Measurements from ENCODE around the gene PWWP3B. TPM values are rescaled to one million over a fixed set of nuclear protein-coding genes. Genes with fewer than 3 reads are reported as not detected.

Gene PWWP3B
- total RNA-seq: 1.1 to 2.1 TPM (median 1.1 TPM) in 3 replicates
- long read RNA-seq, full-length matches to known transcripts: 1 of 3 reads
- long read RNA-seq, partial matches to known transcripts: 2 of 3 reads
- long read RNA-seq, other reads (novel, unspliced or antisense): 0 of 3 reads

DNA sequence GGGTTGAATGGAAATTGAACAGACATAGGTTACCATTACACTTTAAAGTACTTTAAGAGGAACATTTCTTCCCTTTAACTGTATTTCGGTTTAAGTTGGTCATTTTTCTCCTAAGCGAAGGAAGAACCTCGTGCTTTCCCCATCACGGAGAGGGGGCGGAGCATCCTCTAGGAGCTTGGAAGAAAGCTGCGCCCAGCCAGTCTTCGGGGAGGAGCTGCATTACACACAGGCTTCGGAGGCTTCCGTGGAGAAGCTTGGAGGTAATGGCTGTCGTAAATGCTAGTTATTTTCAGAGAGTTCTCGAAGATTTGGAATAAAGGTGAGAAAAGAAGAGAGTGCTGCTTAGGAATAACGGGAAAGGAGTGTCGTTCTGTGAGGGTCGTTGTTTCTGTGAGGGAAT lies at the start of gene PWWP3B:
Gene PWWP3B, plus strand, starts transcription at position 199 of the 400 bp plus-strand sequence. CDS start 37,128 bp downstream, outside the sequence.
- Mint-ChIP-seq H3K4me1 (ENCODE audit: low read depth) (no peaks in the 10 kb centered on the region), H3K27me3 (ENCODE audit: low read depth) (peaks cover 7% of the 10 kb centered on the region), H3K27ac (ENCODE audit: unreplicated experiment) (no peak within 1 kb of the TSS), H3K4me3 (ENCODE audit: unreplicated experiment) (peak within 1 kb of the TSS; percentile 63), H3K36me3 (ENCODE audit: low read depth) (no peaks in the 10 kb centered on the region), H3K9me3 (ENCODE audit: low read depth) (peaks cover 2% of the 10 kb centered on the region)
- TF ChIP-seq, protein P1, sequence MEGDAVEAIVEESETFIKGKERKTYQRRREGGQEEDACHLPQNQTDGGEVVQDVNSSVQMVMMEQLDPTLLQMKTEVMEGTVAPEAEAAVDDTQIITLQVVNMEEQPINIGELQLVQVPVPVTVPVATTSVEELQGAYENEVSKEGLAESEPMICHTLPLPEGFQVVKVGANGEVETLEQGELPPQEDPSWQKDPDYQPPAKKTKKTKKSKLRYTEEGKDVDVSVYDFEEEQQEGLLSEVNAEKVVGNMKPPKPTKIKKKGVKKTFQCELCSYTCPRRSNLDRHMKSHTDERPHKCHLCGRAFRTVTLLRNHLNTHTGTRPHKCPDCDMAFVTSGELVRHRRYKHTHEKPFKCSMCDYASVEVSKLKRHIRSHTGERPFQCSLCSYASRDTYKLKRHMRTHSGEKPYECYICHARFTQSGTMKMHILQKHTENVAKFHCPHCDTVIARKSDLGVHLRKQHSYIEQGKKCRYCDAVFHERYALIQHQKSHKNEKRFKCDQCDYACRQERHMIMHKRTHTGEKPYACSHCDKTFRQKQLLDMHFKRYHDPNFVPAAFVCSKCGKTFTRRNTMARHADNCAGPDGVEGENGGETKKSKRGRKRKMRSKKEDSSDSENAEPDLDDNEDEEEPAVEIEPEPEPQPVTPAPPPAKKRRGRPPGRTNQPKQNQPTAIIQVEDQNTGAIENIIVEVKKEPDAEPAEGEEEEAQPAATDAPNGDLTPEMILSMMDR (IDR thresholded peaks at IDR 0.05): no peak
- DNase-seq (ENCODE audit: low spot score): no peak

DNA sequence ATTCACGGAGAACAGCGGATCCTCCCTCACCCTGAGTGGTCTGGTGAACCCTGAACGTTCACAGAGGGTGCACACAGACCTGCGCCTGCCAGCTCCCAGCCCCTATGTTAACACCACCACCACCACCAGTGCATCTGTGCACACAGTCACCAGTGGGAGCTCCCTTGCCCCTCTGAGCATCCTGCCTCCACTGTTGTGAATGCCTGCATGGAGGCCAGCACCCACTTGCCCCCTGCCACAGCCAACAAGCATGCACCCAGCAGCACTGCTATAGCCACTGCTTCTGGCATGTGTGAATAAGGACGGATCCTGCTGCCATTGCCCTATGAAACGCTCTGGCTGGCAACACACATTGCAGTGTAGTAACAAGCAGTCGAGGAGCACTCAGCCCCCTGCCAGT lies 29.1 kb upstream of the PWWP3B start:
- no peaks in the 10 kb centered on the region for H3K27me3 Mint-ChIP-seq (ENCODE audit: low read depth)

DNA sequence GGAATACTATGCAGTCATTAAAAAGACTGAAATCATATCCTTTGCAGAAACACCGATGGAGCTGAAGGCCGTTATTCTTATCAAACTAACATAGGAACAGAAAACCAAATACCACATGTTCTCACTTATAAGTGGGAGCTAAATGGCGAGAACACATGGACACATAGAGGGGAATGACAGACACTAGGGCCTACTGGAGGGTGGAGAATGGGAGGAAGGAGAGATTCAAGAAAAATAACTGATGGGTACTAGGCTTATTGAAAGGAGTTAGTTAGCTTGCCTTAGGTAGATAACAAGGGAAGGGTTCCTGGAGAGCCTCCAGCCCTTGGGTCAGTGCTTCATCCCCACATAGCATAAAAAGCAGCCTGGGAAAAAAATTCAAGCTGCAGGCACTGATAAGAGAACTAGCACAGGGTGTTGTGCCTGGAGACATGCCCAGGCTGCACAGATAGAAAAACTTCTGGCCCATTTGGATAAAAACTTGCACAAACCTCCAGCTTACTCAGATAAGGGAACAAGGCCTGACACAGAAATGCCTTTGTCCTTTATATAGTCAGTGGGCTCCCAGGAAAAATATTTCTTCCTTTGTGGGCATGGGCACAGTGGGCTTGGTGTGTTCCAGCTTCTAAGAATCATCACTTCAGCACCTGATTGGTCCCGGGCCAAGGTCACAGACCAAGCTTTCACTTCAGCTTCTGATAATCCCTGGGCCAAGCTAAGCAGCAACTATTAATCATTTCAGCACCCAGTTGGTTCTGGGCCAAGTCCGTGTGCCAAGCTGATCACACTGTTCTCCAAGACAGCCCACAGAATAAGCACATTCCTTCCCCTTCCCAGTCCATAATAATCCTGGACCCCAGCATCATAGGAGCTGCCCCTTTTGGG lies 23.1 kb upstream of the PWWP3B start:
- no peaks in the 10 kb centered on the region for H3K27me3 Mint-ChIP-seq (ENCODE audit: low read depth)
- H3K27ac Mint-ChIP-seq (ENCODE audit: unreplicated experiment): no peak overlapping the region
- no peaks in the 10 kb centered on the region for H3K36me3 Mint-ChIP-seq (ENCODE audit: low read depth)
- TF ChIP-seq, protein P1 (IDR thresholded peaks at IDR 0.05): no peak
- no peaks in the 10 kb centered on the region for H3K4me1 Mint-ChIP-seq (ENCODE audit: low read depth)
- no peak overlapping the region for H3K4me3 Mint-ChIP-seq (ENCODE audit: unreplicated experiment)
- DNase-seq (ENCODE audit: low spot score): no peak
- H3K9me3 Mint-ChIP-seq (ENCODE audit: low read depth): peaks cover 30% of the 10 kb centered on the region

More for the DNA sequence above, 29.1 kb upstream of the PWWP3B start:
- peaks cover 31% of the 10 kb centered on the region for H3K9me3 Mint-ChIP-seq (ENCODE audit: low read depth)
- TF ChIP-seq, protein P1 (IDR thresholded peaks at IDR 0.05): no peak
- H3K36me3 Mint-ChIP-seq (ENCODE audit: low read depth): no peaks in the 10 kb centered on the region
- DNase-seq (ENCODE audit: low spot score): no peak
- H3K27ac Mint-ChIP-seq (ENCODE audit: unreplicated experiment): no peak overlapping the region
- no peak overlapping the region for H3K4me3 Mint-ChIP-seq (ENCODE audit: unreplicated experiment)
- H3K4me1 Mint-ChIP-seq (ENCODE audit: low read depth): no peaks in the 10 kb centered on the region

DNA sequence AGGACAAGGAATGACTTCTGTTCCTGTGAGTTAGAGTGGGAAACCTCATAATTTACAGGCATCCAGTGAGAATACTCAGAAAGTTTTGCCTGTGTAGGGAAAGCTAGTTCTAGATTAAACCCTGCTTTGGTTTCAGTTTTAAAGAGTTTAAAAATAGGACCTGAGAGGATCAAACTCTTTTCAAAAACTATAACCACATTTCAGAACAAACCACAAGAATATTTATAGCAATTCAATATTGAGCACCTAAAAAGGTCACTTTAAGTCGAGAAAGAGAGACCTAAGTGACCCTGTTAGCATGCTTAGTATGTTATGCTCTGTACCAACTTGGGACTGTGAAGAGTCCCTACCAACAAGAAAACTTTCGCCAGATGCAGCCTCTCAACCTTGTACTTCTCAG lies 17.4 kb upstream of the PWWP3B start:
- H3K4me3 Mint-ChIP-seq (ENCODE audit: unreplicated experiment): no peak overlapping the region
- H3K9me3 Mint-ChIP-seq (ENCODE audit: low read depth): peaks cover 12% of the 10 kb centered on the region
- TF ChIP-seq, protein P1 (IDR thresholded peaks at IDR 0.05): no peak
- H3K4me1 Mint-ChIP-seq (ENCODE audit: low read depth): no peaks in the 10 kb centered on the region
- no peak for DNase-seq (ENCODE audit: low spot score)
- peaks cover 3% of the 10 kb centered on the region for H3K27me3 Mint-ChIP-seq (ENCODE audit: low read depth)
- H3K36me3 Mint-ChIP-seq (ENCODE audit: low read depth): no peaks in the 10 kb centered on the region
- H3K27ac Mint-ChIP-seq (ENCODE audit: unreplicated experiment): no peak overlapping the region

DNA sequence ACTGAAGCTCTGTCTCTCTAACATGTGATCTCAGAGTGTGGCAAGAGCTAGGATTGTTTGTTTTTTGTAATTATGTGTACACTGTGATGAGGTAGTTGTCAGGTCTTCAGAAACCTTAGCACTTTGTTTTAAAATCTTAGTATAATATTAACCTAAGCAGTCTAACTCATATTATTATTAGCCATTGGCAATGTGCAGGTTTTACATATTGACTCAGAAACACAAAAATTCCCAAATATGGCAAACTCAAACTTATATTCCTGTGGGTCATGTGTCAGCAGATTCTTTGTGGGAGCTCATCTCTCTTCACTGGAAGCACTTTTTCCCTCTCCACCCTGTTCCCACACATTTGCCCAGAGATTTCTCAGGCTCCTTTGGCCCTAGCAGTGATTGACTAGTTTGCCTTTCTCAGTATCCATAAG lies 8.2 kb upstream of the PWWP3B start:
- no peaks in the 10 kb centered on the region for H3K9me3 Mint-ChIP-seq (ENCODE audit: low read depth)
- H3K4me3 Mint-ChIP-seq (ENCODE audit: unreplicated experiment): no peak overlapping the region
- H3K36me3 Mint-ChIP-seq (ENCODE audit: low read depth): no peaks in the 10 kb centered on the region
- no peaks in the 10 kb centered on the region for H3K4me1 Mint-ChIP-seq (ENCODE audit: low read depth)
- no peaks in the 10 kb centered on the region for H3K27me3 Mint-ChIP-seq (ENCODE audit: low read depth)
- no peak for DNase-seq (ENCODE audit: low spot score)
- no peak overlapping the region for H3K27ac Mint-ChIP-seq (ENCODE audit: unreplicated experiment)
- TF ChIP-seq, protein P1 (IDR thresholded peaks at IDR 0.05): no peak
